ENCODE data around the gene PIPOX. TPM values are rescaled to one million over a fixed set of nuclear protein-coding genes. Genes with fewer than 3 reads are reported as not detected.

The PIPOX gene, protein sequence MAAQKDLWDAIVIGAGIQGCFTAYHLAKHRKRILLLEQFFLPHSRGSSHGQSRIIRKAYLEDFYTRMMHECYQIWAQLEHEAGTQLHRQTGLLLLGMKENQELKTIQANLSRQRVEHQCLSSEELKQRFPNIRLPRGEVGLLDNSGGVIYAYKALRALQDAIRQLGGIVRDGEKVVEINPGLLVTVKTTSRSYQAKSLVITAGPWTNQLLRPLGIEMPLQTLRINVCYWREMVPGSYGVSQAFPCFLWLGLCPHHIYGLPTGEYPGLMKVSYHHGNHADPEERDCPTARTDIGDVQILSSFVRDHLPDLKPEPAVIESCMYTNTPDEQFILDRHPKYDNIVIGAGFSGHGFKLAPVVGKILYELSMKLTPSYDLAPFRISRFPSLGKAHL
- 0.74 TPM for polyA plus RNA-seq (ENCODE audit: insufficient read length)

DNA sequence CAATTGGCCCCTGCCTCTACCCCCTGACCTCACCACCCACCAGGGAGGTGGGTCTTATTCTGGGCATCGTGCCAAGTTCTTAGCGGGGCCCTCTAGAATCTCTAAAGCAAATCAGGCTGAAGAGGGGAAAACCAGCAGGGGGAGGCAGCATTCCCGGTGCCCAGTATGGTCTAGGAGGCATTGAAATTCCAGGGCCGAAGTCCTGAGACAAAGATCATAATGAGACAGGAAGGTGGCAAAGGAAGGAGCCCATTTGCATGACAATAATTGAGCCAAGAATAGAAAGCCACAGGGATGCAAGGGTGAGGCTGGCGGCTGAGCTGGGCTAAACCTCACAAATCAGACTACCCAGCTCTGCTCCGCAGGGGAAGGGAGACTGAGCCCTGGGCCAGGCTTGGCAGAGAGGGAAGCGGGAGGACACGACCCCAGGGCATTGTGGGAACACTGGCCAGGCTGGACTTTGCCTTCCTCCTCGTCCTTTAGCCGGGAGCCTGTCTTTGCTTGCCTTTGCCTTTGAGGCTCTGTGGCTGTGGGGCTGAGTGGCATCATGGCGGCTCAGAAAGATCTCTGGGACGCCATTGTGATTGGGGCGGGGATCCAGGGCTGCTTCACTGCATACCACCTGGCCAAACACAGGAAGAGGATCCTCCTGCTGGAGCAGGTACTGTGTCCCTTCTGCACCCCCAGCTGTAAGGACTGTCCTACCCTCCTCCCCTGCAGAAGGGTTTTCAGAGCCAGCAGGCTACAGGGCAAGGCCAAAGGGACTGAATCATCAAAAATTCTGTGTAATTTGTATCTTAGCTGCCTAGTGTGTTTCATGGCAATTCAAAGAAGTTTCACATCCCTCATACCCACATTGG lies at the start of gene PIPOX:
Gene PIPOX (plus strand): TSS at position 463 of the 860 bp plus-strand sequence. CDS start 85 bp downstream, at position 548.
- no peak for DNase-seq

DNA sequence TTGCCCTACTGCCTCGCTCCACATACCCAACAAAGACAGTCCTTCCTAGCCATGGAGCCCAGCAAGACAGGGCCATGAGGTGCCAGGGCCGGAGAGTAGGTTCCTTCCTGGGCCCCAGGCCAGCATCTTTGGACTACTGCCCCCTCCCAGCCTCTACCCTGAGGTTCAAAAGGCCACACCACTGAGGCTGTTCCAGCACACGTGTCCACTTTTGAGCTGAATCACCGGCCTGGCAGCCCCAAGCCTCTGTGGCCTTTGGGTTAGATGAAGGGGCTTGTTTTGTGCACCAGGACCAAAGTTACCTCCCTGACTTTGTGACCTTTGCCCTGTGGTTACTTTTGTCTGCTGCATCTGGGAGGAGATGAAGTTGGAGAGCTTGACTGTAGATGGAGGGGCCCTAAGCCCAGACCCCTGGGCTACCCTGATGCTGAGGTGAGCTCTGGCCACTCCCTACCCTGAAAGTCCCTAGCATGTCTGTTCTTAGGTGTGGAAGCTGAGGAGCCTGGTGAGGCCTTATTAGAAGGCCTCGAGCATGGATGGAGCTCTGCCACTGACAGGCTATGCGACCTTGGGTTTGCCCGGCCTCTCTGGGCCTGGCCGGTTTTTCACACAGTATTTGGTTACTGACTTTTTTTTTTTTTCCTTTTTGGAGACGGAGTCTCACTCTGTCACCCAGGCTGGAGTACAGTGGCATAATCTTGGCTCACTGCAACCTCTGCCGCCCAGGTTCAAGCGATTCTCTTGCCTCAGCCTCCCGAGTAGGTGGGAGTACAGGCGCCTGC lies 49.1 kb upstream of the PIPOX start:
- DNase-seq, result no peak

DNA sequence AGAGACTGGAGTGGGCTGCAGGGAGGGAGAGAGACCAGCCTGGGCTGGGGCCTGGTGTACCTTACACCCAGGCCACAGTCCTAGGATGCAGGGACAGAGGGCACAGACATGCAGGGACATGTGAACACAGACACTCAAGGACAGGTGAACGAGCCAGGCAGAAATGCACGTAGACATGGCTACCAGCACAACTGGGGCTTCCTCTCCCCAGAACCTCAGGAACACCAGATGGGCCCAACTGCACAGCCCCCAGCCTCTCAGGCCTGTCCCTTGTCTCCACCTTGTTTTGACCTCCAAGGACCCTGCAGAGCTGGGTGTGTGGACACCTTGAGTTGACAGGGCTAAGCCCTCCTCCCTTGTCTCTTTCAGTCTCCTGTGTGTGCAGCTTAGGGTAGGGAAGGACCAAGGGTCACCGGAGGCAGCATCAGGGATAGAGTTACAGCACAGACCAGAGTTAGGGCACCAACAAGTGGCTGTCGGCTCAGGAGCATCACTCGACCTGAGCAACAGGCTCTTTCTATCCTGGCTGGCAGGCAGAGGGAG lies 46.3 kb upstream of the PIPOX start:
- DNase-seq, result no peak

DNA sequence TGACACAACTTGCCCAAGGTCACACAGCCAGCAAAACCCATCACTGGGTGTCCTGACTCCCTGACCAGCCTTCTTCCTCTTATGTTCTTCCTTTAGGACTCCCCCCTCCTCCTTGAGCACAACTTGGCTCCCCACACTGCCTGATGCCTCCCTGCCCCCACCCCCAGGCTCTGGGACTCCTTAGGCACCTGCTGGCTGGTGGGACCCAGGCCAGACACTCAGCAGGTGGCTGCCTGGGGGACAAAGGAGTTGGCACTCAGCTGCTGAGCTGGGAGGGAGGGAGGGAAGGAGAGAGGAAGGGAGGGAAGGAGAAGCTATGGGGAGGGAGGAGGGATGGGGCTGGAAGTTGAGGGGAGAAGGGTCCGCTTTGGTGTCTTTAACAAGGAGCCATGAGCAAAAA lies 45.1 kb upstream of the PIPOX start:
- no peak for DNase-seq

DNA sequence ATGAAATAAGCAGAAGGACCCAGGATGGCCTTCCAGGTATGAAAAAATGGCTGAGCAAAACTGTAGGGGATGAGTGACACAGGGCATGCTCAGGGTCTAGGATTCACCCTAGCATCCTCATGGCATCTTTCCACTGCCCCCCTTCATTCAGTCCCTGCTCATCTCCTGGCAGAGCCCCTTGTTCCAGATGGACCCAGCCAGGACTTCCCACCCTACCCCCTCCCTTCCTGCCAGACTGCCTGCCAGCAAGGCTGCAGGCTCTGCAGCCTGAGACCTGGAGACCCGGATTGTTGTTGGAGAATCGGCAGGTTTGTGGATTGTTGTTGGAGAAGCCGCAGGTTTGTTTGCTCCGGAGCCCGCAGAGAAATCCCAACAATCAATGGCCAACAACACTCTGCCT lies 43.7 kb upstream of the PIPOX start:
- DNase-seq, result no peak

DNA sequence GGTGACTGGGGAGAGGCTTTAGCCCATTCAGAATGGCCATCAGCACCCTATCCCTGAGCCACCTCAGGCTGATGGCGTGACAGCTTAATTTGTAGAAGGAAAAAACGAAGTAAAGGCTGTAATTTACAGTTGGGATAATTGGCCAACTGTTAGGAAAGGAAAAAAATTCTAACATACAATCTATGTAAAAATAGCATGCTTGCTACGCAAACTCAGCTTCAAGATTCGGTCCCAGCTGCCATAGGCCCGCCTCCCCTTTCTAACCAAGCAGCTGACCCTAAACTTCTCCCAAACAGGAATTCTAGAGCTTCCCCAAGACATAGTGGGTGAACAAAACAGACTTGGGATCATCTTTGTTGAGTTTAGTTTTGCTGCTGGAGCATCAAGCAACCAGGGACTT lies 42.0 kb upstream of the PIPOX start:
- DNase-seq, result no peak

DNA sequence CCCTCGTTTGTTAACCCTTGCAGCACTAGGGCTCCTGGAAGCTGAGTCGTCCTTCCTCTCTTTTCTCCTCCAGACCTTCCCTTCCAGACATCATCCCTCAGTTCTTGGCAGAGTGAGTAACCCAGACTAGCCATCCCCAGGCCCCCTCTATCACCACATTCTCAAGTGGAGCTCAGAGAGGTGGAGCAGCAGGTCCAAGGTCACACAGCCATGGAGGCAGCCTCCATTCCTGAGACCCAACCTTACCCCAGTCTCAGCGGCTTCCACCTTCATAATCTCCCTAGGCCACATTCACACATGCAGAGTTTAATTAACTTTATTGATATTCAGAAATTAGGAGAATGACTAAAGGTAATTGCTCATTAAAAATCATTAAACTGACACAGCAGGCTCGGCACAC lies 40.1 kb upstream of the PIPOX start:
- DNase-seq, result no peak

DNA sequence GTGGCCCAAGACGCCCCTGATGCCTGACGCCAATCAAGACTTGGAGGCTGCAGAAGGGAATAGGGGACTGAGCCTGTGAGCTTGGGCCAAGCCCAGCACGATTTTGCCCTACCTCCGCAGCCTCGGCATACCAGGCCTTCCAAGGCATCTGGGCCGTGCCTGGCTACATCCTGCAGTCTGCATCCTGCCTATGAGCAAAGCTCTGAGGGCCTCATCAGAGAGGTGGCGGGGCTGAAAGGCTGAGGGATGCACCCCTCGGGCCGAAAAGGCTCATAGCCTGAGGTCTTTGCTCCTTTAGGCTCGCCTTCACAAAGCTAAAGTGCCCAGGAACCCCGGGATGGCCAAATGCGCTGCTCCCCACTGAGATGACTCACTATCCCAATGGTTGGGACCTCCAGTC lies 39.7 kb upstream of the PIPOX start:
- no peak for DNase-seq

DNA sequence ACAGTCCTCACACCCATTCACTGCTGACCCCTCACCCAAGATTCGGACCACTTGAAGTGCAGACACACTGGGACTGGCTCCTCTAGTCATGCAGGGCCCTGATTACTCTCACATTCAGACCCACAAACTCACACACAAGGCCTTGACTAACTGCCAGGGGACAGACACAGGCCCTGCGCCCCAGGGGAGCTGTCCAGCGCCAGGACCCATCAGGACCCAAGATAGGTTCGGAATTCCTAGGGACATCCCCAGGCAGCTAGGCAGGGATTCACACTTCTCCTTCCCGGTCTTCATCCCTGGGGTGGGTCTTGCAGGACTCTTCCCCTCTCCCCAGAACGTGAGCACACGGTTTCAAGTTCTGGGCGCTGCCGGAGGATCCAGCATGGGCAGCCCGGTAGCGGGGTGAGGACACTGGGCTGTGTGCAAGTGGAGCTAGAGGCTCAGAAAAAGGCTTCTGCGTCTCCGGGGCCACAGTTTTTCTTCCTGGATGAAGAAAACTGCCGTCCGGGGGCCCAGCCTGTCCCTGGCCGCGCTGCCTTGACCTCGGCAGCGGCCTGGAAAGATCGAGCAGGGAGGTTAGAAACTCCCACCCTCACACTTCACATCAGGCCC lies 38.8 kb upstream of the PIPOX start:
- DNase-seq, result no peak

DNA sequence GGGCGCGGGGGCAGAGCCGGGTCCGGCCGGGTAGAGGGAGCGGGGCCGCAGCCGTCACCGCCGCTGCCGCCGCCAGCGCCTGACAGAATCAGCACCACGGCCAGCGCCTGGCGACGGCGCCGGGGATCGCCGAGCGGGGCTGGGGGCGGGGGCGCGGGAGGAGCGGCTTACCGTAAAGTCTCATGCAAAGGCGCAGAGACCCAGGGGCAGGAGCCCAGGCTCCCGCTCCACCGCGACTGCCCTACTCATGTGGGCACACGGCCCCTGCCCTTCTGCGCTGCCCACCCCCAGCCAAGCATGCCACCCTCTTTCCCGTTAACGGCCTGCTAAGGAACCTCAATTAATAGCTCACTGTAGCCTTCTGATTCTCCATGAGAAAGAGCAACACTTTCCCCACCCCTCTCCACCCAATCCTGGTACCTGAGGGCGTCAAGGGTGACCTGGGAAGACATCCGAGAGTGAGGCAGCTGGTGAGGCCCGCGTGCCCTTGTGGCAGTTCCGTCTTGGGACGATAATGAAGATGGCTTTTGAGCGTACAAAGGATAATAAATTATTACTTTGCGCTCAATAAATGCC lies 36.9 kb upstream of the PIPOX start, which contains the start of gene SEZ6:
Gene SEZ6 (minus strand): TSS at position 98 of the 576 bp plus-strand sequence. CDS start 164 bp downstream, outside the sequence.
- DNase-seq, result peak; percentile 88

DNA sequence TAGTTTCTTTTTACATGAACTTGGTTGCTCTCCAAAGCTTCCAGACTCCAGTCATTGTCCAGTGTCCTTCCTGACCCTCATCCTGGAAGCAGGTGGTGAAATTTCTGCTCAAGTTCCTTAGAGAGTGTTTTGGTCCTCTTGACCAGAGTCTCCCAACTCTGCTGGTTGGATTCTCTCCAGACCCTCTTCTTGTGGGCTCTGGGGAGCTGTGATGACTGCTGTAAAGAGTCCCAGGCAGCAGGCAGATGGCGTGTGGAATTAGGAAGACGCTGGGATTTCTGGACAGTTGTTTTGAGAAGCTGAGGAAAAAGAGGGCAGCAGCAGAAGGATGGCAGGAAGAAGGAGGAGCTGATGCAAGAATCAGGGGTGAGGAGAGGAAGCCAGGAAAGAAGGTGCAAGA lies 35.5 kb upstream of the PIPOX start:
- no peak for DNase-seq

DNA sequence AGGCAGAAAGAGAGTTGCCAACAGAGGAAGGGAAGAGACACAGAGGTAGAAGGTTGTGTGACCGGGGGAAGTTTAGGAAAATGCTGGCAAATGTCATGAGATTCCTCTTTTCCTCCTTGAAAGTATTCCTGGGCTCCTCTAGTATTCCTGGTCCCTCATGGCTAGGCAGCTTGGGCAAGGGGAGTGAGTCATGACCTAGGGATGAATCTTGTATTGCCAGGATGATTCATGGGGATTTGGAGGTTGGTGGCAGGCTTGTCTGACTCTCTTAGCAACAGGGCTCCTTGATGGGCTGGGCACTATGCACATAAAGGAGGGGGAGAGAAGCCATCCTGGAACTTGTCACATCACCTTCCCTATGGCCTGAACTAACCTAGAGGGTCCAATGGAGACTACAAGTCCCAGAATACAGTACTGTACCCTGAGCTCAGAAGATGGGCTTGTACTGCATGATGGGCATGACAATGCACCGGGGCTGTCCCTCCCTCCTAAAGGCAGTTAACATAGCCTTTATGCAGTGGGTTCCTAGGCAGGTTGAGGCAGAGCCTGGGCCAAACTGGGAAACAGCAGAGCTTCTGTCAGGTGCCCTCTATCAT lies 35.0 kb upstream of the PIPOX start:
- DNase-seq, result no peak

DNA sequence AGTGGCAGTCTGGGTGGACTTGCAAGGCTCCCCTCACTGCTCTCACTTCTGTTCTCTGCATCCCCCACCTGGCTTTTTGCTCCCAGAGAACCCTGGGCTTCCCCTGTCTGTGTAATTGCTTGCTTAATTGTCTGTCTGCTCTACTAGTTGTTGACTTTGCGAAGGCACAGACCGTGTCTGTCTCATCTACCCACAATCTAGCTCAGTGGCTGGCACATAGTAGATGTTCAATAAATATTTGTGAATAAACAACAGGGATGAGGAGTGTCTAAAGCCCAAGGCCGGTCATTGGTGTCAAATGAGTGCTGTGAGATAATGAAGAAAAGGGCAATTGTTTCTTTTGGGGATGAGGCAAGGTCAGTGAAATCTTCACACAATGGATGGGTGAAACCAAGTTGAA lies 34.4 kb upstream of the PIPOX start:
- DNase-seq, result no peak

DNA sequence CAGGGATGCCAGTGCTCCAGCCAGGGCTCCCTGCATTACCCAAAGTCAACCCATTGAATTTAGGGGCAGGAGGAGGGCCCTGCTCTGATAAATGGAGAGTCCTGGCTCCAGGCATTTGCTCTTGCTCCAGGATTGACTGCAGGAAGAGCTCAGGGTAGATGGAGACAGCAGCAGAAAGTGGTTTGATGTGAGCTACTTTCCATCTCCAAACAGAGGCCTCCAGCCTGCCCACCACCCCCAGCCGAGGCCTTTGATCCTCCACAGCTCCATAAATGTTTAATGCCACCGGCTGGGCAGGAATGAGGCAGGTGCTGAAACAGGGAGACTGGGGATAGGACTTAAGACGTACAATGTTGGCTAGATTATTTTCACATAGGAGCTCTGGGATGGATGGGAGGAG lies 32.8 kb upstream of the PIPOX start:
- DNase-seq, result no peak

DNA sequence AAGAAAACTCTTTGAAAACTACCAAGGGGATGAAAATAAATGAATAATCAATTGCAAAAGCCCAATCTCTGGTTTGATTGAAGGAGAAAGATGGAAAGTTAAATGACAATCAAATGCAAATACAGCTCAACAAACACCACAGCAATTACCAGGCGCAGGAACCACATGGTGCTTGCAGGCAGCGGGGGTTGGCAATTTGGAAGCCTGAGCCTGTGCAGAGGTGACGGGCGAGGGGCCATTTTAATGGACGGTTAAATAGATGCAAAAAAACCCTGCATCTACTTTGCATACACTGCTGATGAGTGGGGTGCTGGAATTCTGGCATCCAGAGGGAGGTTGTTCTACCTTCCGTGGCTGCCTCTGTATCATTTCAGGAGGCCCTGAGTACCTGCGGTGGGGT lies 32.4 kb upstream of the PIPOX start:
- no peak for DNase-seq

DNA sequence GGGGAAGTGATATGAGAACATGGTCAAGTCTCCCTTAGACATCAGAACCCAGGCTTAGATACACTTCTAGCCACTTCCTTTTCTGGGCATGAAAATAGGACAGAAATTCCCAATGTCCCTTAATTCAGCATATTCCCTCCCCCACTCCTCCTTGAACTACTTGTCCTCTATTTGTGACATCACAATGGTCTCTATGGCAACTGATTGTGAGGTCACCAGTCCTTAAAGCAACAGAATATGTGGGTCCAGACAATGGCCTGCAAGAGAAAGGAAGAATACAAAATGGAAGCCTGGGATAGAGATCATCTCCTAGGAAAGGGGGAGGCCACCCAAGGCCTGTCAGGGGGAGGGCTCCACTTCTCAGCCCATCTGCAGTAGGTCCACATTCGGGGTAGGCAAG lies 30.4 kb upstream of the PIPOX start:
- no peak for DNase-seq

DNA sequence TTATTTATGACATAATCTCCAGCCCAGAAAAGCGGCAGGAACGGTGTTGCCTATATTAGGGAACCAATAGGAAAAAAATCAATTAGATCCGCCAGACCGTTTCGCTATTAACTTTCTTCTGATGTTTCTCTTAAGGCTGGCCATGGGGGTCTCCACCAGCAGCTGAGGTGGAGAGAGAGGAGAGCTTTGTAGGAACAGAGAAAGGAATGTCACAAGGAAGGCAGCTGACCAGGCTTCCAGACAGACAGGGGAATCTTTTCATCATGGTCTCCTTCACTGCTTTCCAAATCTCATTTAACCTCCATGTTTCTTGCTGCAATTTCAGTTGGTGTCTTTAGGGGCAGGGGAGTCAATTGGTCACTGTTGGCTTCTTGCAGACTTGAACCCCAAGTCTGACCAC lies 28.2 kb upstream of the PIPOX start:
- DNase-seq, result no peak

DNA sequence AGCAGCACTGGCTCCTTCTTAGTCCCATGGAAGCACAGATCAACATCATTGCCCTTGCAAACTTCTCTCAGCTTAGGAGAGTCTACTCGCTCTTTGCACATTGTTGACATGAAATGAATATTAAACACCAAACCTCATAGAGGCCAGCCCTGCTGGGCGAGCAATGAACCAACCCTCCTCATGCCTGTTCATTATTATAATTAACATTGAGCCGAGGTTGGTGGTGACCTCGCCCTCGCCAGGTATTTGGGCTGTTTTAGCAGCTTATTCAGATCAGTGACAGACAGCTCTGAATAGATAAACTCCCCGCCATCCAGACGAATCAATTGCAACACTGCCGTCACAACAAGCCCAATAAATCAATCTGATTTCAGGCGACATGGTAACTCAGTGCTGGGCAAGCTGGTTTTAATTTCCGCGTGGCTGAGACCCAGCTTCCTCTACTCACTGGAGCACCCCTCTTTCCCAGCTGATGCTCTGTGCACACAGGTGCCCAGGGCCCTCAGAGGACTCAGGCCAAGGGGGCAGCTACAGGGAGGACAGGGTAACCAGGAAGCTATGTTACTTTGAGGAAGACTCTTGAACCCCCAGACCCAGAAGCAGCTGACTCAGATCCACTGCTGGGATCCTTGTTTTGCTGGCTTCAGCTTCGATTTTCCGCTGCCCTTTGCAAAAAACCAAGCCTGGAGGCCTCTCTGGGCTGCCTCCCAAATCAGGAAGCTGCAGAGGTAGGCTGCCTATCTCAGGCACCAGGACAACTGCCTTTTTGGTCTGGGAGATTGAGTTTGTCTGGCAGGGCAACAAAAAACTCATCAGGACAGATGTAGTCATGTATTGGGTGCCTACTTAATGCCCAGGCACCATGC lies 26.4 kb upstream of the PIPOX start:
- no peak for DNase-seq

DNA sequence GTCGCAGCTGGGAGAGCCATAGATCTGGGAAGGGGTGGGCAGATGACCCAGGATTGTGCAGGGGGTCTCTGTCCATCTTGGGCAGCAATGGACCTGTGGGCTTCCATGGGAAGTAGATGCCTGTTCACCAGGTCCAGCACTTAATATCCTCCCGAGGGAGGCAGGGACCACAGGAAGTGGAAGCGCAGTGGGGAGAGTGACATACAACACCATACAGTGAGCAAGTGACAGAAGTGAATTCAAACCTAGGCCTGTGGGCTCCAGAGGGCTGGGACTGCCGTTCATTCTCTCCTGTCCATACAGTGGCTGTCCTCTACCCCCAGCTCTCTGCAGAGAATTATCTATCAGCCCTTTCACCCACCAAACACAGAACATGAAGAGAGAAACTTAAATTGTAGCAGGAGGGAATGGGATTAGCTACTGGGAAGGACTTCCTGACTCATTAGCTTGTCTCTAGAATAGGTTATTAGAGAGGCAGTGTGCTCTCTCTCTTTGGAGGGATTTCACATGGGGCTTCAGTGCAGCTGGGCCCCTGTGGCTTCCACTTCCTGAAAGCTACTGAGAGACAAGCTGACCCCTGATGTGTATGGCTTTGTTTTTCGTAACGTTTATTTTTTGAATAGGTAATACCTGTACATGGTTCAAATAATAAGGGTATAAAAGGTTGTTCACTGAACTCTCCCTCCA lies 24.0 kb upstream of the PIPOX start:
- DNase-seq, result no peak
